IPS-18a (cell line): ENCODE data around the gene RNF103.
"Not testable (repeated sequence)": the region's sequence is repeated elsewhere in the genome, so short reads cannot be mapped to it uniquely, and the experiment has no call there.

ENCODE experiments used
- H3K27ac ChIP-seq: one replicate; pipeline ENCODE4 v1.5.1; 2013; ENCODE audit warnings: low read length
- H3K27me3 ChIP-seq: one replicate; pipeline ENCODE4 v1.6.1; 2013; ENCODE audit warnings: mild to moderate bottlenecking, low read length; ENCODE audit not compliant: control insufficient read depth, insufficient read depth
- H3K36me3 ChIP-seq: one replicate; pipeline ENCODE4 v1.6.1; 2013; ENCODE audit warnings: low read depth, low read length; ENCODE audit not compliant: control insufficient read depth
- H3K4me1 ChIP-seq: one replicate; pipeline ENCODE4 v1.6.1; 2013; ENCODE audit warnings: low read depth, low read length; ENCODE audit not compliant: control insufficient read depth
- H3K4me3 ChIP-seq: one replicate; pipeline ENCODE4 v1.5.1; 2013; ENCODE audit warnings: low read length
- H3K9ac ChIP-seq: one replicate; pipeline ENCODE4 v1.6.1; 2013; ENCODE audit warnings: mild to moderate bottlenecking, low read length, moderate library complexity
- H3K9me3 ChIP-seq: one replicate; pipeline ENCODE4 v1.6.1; 2013; ENCODE audit warnings: low read depth, low read length; ENCODE audit not compliant: control insufficient read depth

Gene RNF103

GRCh38 chr2:86623494-86624266, at the start of gene RNF103:
RNF103 (minus strand) TSS chr2:86623865; CDS start chr2:86622886, 979 bp downstream.
- Histone ChIP-seq H3K36me3 (peaks cover 4% of the 10 kb centered on the region), H3K4me3 (peak within 1 kb of the TSS; percentile 83), H3K4me1 (peaks cover 8% of the 10 kb centered on the region), H3K27ac (no peak within 1 kb of the TSS), H3K9me3 (no peaks in the 10 kb centered on the region), H3K9ac (peak within 1 kb of the TSS; percentile 68), H3K27me3 (peaks cover 10% of the 10 kb centered on the region)

GRCh38 chr2:86673011-86673410, 49.3 kb upstream of the RNF103 start:
- H3K27me3 ChIP-seq, result no peaks in the 10 kb centered on the region
- no peak overlapping the region for H3K9ac ChIP-seq
- no peaks in the 10 kb centered on the region for H3K36me3 ChIP-seq
- H3K4me3 ChIP-seq, result no peak overlapping the region
- H3K27ac ChIP-seq, result no peak overlapping the region
- no peaks in the 10 kb centered on the region for H3K9me3 ChIP-seq
- H3K4me1 ChIP-seq, result no peaks in the 10 kb centered on the region

GRCh38 chr2:86672027-86672545, 48.4 kb upstream of the RNF103 start:
- Histone ChIP-seq H3K27ac (no peak overlapping the region), H3K9ac (no peak overlapping the region), H3K36me3 (no peaks in the 10 kb centered on the region), H3K4me3 (no peak overlapping the region), H3K27me3 (no peaks in the 10 kb centered on the region), H3K4me1 (no peaks in the 10 kb centered on the region), H3K9me3 (no peaks in the 10 kb centered on the region)

- no peaks in the 10 kb centered on the region for H3K9me3 ChIP-seq
- no peak overlapping the region for H3K9ac ChIP-seq
- H3K4me1 ChIP-seq, result no peaks in the 10 kb centered on the region
- H3K36me3 ChIP-seq, result no peaks in the 10 kb centered on the region
- H3K27me3 ChIP-seq, result no peaks in the 10 kb centered on the region
- no peak overlapping the region for H3K4me3 ChIP-seq
- no peak overlapping the region for H3K27ac ChIP-seq
Observed at GRCh38 chr2:86671337-86671981, 47.8 kb upstream of the RNF103 start.

- not testable (repeated sequence) for H3K4me3 ChIP-seq, H3K4me1 ChIP-seq, H3K27ac ChIP-seq, H3K27me3 ChIP-seq, H3K9me3 ChIP-seq, H3K9ac ChIP-seq, H3K36me3 ChIP-seq
Observed at GRCh38 chr2:86669323-86669722, 45.7 kb upstream of the RNF103 start.

- H3K36me3 ChIP-seq, result no peaks in the 10 kb centered on the region
- H3K27me3 ChIP-seq, result no peaks in the 10 kb centered on the region
- H3K4me3 ChIP-seq, result no peak overlapping the region
- H3K27ac ChIP-seq, result no peak overlapping the region
- peaks cover 19% of the 10 kb centered on the region for H3K9me3 ChIP-seq
- H3K4me1 ChIP-seq, result no peaks in the 10 kb centered on the region
- no peak overlapping the region for H3K9ac ChIP-seq
Observed at GRCh38 chr2:86661333-86661732, 37.7 kb upstream of the RNF103 start.

GRCh38 chr2:86650188-86650587, 26.5 kb upstream of the RNF103 start:
- Histone ChIP-seq H3K4me3 (no peak overlapping the region), H3K9me3 (peaks cover 6% of the 10 kb centered on the region), H3K4me1 (no peaks in the 10 kb centered on the region), H3K27me3 (no peaks in the 10 kb centered on the region), H3K9ac (no peak overlapping the region), H3K27ac (no peak overlapping the region), H3K36me3 (no peaks in the 10 kb centered on the region)

- H3K9me3 ChIP-seq, result peaks cover 6% of the 10 kb centered on the region
- no peaks in the 10 kb centered on the region for H3K27me3 ChIP-seq
- H3K27ac ChIP-seq, result no peak overlapping the region
- H3K4me1 ChIP-seq, result no peaks in the 10 kb centered on the region
- no peak overlapping the region for H3K9ac ChIP-seq
- no peaks in the 10 kb centered on the region for H3K36me3 ChIP-seq
- no peak overlapping the region for H3K4me3 ChIP-seq
Observed at GRCh38 chr2:86649119-86649947, 25.7 kb upstream of the RNF103 start.

- Histone ChIP-seq H3K4me1 (no peaks in the 10 kb centered on the region), H3K36me3 (no peaks in the 10 kb centered on the region), H3K9me3 (peaks cover 6% of the 10 kb centered on the region), H3K27me3 (no peaks in the 10 kb centered on the region), H3K9ac (no peak overlapping the region), H3K4me3 (no peak overlapping the region), H3K27ac (no peak overlapping the region)
Observed at GRCh38 chr2:86648681-86649080, 25.0 kb upstream of the RNF103 start.

GRCh38 chr2:86646865-86647264, 23.2 kb upstream of the RNF103 start:
- Histone ChIP-seq H3K4me1 (no peaks in the 10 kb centered on the region), H3K36me3 (no peaks in the 10 kb centered on the region), H3K27me3 (no peaks in the 10 kb centered on the region), H3K9ac (no peak overlapping the region), H3K9me3 (peaks cover 6% of the 10 kb centered on the region), H3K27ac (no peak overlapping the region), H3K4me3 (no peak overlapping the region)

GRCh38 chr2:86646329-86646728, 22.7 kb upstream of the RNF103 start:
- Histone ChIP-seq H3K36me3 (no peaks in the 10 kb centered on the region), H3K4me1 (no peaks in the 10 kb centered on the region), H3K9me3 (peaks cover 6% of the 10 kb centered on the region), H3K27ac (no peak overlapping the region), H3K4me3 (no peak overlapping the region), H3K9ac (no peak overlapping the region), H3K27me3 (no peaks in the 10 kb centered on the region)
